Islet of Langerhans (tissue), 1 donor: ENCODE data around the gene OR5B17.
"Not testable (repeated sequence)": the region's sequence is repeated elsewhere in the genome, so short reads cannot be mapped to it uniquely, and the experiment has no call there.

ENCODE experiments used
- FAIRE-seq: peaks from one replicate; lab custom pipeline; 2011; peaks lifted over from hg19 to GRCh38; lab: Jason Lieb, UNC

The OR5B17 gene

DNA sequence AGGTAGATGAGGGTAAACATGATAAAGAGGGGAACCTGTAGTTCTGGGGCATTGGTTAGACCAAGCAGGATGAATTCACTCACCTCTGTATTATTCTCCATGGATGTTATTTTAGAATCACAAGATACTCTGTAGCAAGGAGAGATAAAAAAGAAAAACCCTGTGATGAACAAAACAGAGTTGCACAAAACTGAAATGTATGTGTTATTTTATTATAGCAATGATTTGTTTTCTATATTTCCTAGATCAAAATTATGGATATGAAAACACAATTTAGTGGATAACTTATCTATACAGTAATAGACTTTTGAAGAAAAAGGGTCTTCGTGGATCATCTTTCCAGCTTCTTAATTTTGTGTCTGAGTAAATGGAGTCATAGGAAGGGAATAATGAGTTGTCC is at the start of gene OR5B17:
Gene OR5B17, minus strand, starts transcription at position 101 of the 400 bp plus-strand sequence. Its CDS starts 0 bp downstream, at position 101.
- no peak for FAIRE-seq

- no peak for FAIRE-seq
These were observed 47.9 kb upstream of the OR5B17 start, which contains the start of gene OR5B3 for GRCh38 chr11:58406774-58407173. Gene OR5B3 (minus strand): TSS chr11:58406874. CDS start chr11:58403409, 3,465 bp downstream.

- FAIRE-seq, result not testable (repeated sequence)
These were observed 40.8 kb upstream of the OR5B17 start for GRCh38 chr11:58399622-58400021.

- no peak for FAIRE-seq
These were observed 36.7 kb upstream of the OR5B17 start for GRCh38 chr11:58395581-58395980.

DNA sequence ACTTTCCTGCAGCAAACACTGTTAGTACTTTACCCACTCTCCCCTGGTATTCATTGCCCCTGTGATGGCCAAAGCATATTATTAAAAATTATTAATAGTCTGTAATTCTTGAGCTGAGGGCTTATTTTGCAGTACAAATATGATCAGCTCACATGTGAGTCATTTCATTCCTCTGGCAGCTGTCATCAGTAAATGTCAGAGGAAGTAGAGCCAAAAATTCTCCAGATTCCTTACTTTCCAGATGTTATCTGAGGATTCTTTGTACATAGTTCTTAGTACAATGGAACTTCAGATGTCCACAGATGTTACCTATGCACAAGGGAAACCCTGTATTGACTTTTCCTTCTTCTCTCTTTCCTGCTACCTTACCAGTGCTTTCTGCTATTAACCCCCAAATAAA is 35.3 kb upstream of the OR5B17 start:
- FAIRE-seq, result no peak

- FAIRE-seq, result no peak
These were observed 33.9 kb upstream of the OR5B17 start for GRCh38 chr11:58392746-58393145.

- no peak for FAIRE-seq
These were observed 33.0 kb upstream of the OR5B17 start for GRCh38 chr11:58391879-58392278.

GRCh38 chr11:58390551-58391063 is 31.7 kb upstream of the OR5B17 start:
- no peak for FAIRE-seq

- no peak for FAIRE-seq
These were observed 4.1 kb downstream of the OR5B17 start for GRCh38 chr11:58354727-58355126.

DNA sequence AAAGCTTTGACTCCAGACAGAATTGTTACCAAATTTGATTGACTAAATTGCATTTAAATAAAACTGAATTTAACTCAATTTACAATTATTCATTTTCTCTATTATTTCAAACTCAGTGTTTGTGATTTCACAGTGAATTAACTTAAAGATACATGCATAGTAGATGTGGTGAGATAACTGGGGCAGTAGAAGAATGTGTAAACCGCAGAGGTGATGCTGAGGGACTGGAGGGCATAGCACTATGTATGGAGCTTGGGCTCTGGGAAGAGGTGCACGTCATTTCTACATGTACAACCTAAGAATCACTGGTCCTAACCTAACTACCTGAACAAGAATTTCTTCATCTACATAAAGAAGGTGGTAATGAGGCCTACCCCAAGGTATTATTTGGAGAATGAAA is 13.7 kb downstream of the OR5B17 start:
- FAIRE-seq, result no peak

- no peak for FAIRE-seq
These were observed 24.2 kb downstream of the OR5B17 start for GRCh38 chr11:58334708-58335107.

- no peak for FAIRE-seq
These were observed 28.0 kb downstream of the OR5B17 start for GRCh38 chr11:58330861-58331260.

DNA sequence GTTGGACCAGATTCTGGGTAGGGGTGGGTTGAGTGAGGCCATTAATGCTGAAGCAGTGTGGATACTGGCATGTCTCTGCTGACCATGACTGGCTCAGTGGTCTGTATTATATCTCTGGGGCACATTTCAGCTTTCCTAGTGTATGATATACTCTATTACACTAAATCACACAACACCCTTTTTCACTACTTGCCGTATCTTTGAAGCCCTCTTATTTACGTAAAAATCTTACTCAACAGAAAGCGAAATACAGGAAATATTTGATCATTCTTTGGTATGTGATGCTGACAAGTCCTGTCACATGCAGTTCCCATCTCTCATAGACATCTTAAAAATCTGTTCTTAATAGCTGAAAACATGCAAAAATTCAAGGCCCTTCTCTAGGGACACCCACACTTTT is 40.3 kb downstream of the OR5B17 start:
- FAIRE-seq, result no peak

GRCh38 chr11:58316142-58316541 is 42.7 kb downstream of the OR5B17 start:
- no peak for FAIRE-seq
